B cell (primary cell): ENCODE results near the gene MYO10.

ENCODE experiments used
- CTCF ChIP-seq: fragments of 200-600 bp; IDR thresholded peaks from one replicate; pipeline ENCODE4 v1.8.0; 2022; ENCODE audit warnings: antibody characterized with exemption, mild to moderate bottlenecking
- EZH2 ChIP-seq: IDR thresholded peaks from 2 replicates; pipeline ENCODE4 v1.6.1; 2012; ENCODE audit warnings: borderline replicate concordance, low read depth, mild to moderate bottlenecking, moderate library complexity, low read length; ENCODE audit not compliant: insufficient read depth, poor library complexity, severe bottlenecking

GRCh38 chr5:16618138-16618897, 317.8 kb downstream of the MYO10 start:
- TF ChIP-seq CTCF = no peak
- TF ChIP-seq EZH2 = no peak
